ENCODE results near the gene TSPAN9.

DNA sequence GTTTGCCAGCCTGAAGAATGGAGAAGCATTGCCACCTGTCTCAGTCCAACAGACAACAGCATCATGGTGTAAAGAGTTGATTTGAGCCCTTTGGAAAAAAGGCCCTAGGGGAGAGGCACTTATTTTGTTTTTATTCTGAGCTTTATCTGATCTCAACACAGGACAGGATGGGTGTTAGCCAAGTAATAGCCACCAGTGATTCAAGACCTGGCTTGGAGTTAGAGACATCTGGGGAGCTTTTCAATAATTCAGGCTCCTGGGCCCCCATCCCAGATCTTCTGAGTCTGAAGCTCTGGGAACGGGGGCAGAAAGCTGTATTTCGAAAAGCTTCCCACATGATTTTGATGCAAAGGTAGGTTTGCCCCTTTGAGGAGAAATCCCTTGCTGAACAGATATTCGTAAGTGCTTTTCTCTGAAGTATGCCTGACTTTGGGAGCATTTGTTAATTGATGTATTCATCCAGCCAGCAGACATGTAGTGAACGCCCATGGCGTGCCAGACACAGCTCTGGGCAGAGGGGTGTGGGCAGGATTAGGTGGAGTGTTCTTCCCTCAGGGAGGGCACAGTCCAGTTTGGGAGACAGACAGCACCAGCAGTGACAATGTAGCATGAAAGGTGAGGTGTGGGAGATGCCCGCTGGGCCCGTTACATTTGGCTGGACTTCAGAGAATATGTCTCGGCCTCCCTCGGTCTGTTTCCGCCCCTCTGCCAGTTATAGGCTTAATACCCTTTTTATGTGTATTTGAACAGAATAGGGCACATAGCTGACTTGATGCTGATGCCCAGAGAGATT lies 72.5 kb downstream of the TSPAN9 start:
- TF ChIP-seq, protein P1, sequence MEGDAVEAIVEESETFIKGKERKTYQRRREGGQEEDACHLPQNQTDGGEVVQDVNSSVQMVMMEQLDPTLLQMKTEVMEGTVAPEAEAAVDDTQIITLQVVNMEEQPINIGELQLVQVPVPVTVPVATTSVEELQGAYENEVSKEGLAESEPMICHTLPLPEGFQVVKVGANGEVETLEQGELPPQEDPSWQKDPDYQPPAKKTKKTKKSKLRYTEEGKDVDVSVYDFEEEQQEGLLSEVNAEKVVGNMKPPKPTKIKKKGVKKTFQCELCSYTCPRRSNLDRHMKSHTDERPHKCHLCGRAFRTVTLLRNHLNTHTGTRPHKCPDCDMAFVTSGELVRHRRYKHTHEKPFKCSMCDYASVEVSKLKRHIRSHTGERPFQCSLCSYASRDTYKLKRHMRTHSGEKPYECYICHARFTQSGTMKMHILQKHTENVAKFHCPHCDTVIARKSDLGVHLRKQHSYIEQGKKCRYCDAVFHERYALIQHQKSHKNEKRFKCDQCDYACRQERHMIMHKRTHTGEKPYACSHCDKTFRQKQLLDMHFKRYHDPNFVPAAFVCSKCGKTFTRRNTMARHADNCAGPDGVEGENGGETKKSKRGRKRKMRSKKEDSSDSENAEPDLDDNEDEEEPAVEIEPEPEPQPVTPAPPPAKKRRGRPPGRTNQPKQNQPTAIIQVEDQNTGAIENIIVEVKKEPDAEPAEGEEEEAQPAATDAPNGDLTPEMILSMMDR (conservative IDR thresholded peaks at IDR 0.05; ENCODE audit: low read depth in 2 of 2), result no peak
- TF ChIP-seq POLR2AphosphoS5 (IDR thresholded peaks at IDR 0.05; ENCODE audit: low read depth) (no peak), CREB1 (CRISPR knock-in tag; IDR thresholded peaks at IDR 0.05; ENCODE audit: low read depth) (no peak), EZH2phosphoT487 (IDR thresholded peaks at IDR 0.05; ENCODE audit: unreplicated experiment) (no peak), EZH2 (IDR thresholded peaks at IDR 0.05; ENCODE audit: low read depth, unreplicated experiment) (no peak), NANOG (IDR thresholded peaks at IDR 0.05; ENCODE audit: borderline replicate concordance) (no peak), JUNB (IDR thresholded peaks at IDR 0.05; ENCODE audit: unreplicated experiment) (no peak), ZNF114 (CRISPR knock-in tag; IDR thresholded peaks at IDR 0.05) (no peak), STAT1 (IDR thresholded peaks at IDR 0.05; ENCODE audit: unreplicated experiment) (no peak), ZNF331 (CRISPR knock-in tag; IDR thresholded peaks at IDR 0.05; ENCODE audit: low read depth) (no peak)
- TF ChIP-seq, protein P2, sequence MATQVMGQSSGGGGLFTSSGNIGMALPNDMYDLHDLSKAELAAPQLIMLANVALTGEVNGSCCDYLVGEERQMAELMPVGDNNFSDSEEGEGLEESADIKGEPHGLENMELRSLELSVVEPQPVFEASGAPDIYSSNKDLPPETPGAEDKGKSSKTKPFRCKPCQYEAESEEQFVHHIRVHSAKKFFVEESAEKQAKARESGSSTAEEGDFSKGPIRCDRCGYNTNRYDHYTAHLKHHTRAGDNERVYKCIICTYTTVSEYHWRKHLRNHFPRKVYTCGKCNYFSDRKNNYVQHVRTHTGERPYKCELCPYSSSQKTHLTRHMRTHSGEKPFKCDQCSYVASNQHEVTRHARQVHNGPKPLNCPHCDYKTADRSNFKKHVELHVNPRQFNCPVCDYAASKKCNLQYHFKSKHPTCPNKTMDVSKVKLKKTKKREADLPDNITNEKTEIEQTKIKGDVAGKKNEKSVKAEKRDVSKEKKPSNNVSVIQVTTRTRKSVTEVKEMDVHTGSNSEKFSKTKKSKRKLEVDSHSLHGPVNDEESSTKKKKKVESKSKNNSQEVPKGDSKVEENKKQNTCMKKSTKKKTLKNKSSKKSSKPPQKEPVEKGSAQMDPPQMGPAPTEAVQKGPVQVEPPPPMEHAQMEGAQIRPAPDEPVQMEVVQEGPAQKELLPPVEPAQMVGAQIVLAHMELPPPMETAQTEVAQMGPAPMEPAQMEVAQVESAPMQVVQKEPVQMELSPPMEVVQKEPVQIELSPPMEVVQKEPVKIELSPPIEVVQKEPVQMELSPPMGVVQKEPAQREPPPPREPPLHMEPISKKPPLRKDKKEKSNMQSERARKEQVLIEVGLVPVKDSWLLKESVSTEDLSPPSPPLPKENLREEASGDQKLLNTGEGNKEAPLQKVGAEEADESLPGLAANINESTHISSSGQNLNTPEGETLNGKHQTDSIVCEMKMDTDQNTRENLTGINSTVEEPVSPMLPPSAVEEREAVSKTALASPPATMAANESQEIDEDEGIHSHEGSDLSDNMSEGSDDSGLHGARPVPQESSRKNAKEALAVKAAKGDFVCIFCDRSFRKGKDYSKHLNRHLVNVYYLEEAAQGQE (IDR thresholded peaks at IDR 0.05; ENCODE audit: unreplicated experiment), result no peak
- TF ChIP-seq, protein P3, sequence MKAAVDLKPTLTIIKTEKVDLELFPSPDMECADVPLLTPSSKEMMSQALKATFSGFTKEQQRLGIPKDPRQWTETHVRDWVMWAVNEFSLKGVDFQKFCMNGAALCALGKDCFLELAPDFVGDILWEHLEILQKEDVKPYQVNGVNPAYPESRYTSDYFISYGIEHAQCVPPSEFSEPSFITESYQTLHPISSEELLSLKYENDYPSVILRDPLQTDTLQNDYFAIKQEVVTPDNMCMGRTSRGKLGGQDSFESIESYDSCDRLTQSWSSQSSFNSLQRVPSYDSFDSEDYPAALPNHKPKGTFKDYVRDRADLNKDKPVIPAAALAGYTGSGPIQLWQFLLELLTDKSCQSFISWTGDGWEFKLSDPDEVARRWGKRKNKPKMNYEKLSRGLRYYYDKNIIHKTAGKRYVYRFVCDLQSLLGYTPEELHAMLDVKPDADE (IDR thresholded peaks at IDR 0.05), result no peak
- TF ChIP-seq, protein P4, sequence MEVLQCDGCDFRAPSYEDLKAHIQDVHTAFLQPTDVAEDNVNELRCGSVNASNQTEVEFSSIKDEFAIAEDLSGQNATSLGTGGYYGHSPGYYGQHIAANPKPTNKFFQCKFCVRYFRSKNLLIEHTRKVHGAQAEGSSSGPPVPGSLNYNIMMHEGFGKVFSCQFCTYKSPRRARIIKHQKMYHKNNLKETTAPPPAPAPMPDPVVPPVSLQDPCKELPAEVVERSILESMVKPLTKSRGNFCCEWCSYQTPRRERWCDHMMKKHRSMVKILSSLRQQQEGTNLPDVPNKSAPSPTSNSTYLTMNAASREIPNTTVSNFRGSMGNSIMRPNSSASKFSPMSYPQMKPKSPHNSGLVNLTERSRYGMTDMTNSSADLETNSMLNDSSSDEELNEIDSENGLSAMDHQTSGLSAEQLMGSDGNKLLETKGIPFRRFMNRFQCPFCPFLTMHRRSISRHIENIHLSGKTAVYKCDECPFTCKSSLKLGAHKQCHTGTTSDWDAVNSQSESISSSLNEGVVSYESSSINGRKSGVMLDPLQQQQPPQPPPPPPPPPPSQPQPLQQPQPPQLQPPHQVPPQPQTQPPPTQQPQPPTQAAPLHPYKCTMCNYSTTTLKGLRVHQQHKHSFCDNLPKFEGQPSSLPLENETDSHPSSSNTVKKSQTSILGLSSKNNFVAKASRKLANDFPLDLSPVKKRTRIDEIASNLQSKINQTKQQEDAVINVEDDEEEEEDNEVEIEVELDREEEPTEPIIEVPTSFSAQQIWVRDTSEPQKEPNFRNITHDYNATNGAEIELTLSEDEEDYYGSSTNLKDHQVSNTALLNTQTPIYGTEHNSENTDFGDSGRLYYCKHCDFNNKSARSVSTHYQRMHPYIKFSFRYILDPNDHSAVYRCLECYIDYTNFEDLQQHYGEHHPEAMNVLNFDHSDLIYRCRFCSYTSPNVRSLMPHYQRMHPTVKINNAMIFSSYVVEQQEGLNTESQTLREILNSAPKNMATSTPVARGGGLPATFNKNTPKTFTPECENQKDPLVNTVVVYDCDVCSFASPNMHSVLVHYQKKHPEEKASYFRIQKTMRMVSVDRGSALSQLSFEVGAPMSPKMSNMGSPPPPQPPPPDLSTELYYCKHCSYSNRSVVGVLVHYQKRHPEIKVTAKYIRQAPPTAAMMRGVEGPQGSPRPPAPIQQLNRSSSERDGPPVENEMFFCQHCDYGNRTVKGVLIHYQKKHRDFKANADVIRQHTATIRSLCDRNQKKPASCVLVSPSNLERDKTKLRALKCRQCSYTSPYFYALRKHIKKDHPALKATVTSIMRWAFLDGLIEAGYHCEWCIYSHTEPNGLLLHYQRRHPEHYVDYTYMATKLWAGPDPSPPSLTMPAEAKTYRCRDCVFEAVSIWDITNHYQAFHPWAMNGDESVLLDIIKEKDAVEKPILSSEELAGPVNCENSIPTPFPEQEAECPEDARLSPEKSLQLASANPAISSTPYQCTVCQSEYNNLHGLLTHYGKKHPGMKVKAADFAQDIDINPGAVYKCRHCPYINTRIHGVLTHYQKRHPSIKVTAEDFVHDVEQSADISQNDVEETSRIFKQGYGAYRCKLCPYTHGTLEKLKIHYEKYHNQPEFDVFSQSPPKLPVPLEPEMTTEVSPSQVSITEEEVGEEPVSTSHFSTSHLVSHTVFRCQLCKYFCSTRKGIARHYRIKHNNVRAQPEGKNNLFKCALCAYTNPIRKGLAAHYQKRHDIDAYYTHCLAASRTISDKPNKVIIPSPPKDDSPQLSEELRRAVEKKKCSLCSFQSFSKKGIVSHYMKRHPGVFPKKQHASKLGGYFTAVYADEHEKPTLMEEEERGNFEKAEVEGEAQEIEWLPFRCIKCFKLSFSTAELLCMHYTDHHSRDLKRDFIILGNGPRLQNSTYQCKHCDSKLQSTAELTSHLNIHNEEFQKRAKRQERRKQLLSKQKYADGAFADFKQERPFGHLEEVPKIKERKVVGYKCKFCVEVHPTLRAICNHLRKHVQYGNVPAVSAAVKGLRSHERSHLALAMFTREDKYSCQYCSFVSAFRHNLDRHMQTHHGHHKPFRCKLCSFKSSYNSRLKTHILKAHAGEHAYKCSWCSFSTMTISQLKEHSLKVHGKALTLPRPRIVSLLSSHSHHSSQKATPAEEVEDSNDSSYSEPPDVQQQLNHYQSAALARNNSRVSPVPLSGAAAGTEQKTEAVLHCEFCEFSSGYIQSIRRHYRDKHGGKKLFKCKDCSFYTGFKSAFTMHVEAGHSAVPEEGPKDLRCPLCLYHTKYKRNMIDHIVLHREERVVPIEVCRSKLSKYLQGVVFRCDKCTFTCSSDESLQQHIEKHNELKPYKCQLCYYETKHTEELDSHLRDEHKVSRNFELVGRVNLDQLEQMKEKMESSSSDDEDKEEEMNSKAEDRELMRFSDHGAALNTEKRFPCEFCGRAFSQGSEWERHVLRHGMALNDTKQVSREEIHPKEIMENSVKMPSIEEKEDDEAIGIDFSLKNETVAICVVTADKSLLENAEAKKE (CRISPR knock-in tag; IDR thresholded peaks at IDR 0.05), result no peak
